Spleen (tissue), 11 donors: ENCODE results near the gene ZNF581. TPM values are rescaled to one million over a fixed set of nuclear protein-coding genes. Genes with fewer than 3 reads are reported as not detected.

ENCODE experiments used
- DNase-seq: peaks from one replicate; pipeline ENCODE4 v3.0.0-alpha.2; 2020
- H3K27ac ChIP-seq, 8 donors: fragments of 200-600 bp; sonication (generic) in 7 of 8; 1 replicate in 4 of 8; 2 replicates in 4 of 8; pipeline versions ENCODE4 v1.5.0 to v1.8.0; 2016 to 2021; ENCODE audit warnings: inconsistent platforms in 4 of 8, mild to moderate bottlenecking in 4 of 8, moderate library complexity in 1 of 8
- H3K27me3 ChIP-seq, 7 donors: fragments of 200-600 bp; sonication (generic) in 6 of 7; replicated peaks in 1 of 7; 1 replicate in 4 of 7; 2 replicates in 3 of 7; pipeline versions ENCODE4 v1.5.0 to v1.8.0; 2016 to 2021; ENCODE audit warnings: inconsistent platforms in 3 of 7, mild to moderate bottlenecking in 1 of 7
- H3K36me3 ChIP-seq, 6 donors: fragments of 200-600 bp; sonication (generic) in 5 of 6; 1 replicate in 4 of 6; 2 replicates in 2 of 6; pipeline versions ENCODE4 v1.5.0 to v1.8.0; 2016 to 2021; ENCODE audit warnings: inconsistent platforms in 2 of 6
- H3K4me1 ChIP-seq, 6 donors: fragments of 200-600 bp; sonication (generic) in 5 of 6; 1 replicate in 3 of 6; 2 replicates in 3 of 6; pipeline versions ENCODE4 v1.5.0 to v1.8.0; 2016 to 2021; ENCODE audit warnings: inconsistent platforms in 3 of 6
- H3K4me3 ChIP-seq, 8 donors: fragments of 200-600 bp; sonication (generic) in 7 of 8; 1 replicate in 4 of 8; 2 replicates in 4 of 8; pipeline versions ENCODE4 v1.5.0 to v1.8.0; 2016 to 2021; ENCODE audit warnings: inconsistent platforms in 4 of 8, mild to moderate bottlenecking in 4 of 8, moderate library complexity in 2 of 8
- H3K9me3 ChIP-seq, 8 donors: fragments of 200-600 bp; sonication (generic) in 7 of 8; 1 replicate in 4 of 8; 2 replicates in 4 of 8; pipeline versions ENCODE4 v1.5.0 to v1.8.0; 2016 to 2021; ENCODE audit warnings: inconsistent platforms in 4 of 8
- CTCF ChIP-seq, 11 experiments: fragments of 200-600 bp in 7 of 11; fragments of 450-650 bp in 4 of 11; sonication (generic) in 4 of 11; IDR thresholded peaks in 8 of 11; conservative IDR thresholded peaks in 3 of 11; 1 replicate in 7 of 11; 2 replicates in 4 of 11; pipeline versions ENCODE4 v1.4.0 to v1.8.0; 2016 to 2021; ENCODE audit warnings: antibody characterized with exemption in 11 of 11, inconsistent platforms in 4 of 11, mild to moderate bottlenecking in 1 of 11
- POLR2A ChIP-seq, 3 donors: fragments of 450-650 bp; IDR thresholded peaks; one replicate each; pipeline ENCODE4 v1.5.1; 2017; ENCODE audit warnings: antibody characterized with exemption in 3 of 3, mild to moderate bottlenecking in 1 of 3
- POLR2AphosphoS5 ChIP-seq, 3 donors: sonication (generic); formaldehyde crosslinking; IDR thresholded peaks; one replicate each; pipeline ENCODE4 v1.5.1; 2017; ENCODE audit warnings: antibody characterized with exemption in 3 of 3
- WGBS, 5 donors: extraction: QIAGEN DNeasy Blood & Tissue Kit in 3 of 5; methylation state at CpG; one replicate each; pipeline versions ENCODE4 v1.1.5 to v1.1.7; 2013 to 2018; 5-methylcytosine and 5-hydroxymethylcytosine counted together
- intact Hi-C: fragments of 100-400 bp; cut with DNase I; formaldehyde crosslinking; loops from one replicate; pipeline ENCODE4 v1.15.0; 2023; ENCODE audit warnings: low total_unique reads
- polyA plus RNA-seq, 3 donors: library from polyadenylated mRNA; stranded (reverse); fragments of 200-250 nt; gene quantifications; one replicate each; pipeline ENCODE4 v1.2.1, GENCODE V29; 2013
- total RNA-seq, 7 donors: library from RNA; depleted of rRNA in 3 of 7; stranded (reverse); fragments of >200 nt in 3 of 7; fragmentation: NEBNext Ultra II Directional in 4 of 7; extraction: Animal tissue kit (Norgen Biotek cat#: 25700) in 4 of 7; gene quantifications; one replicate each; pipeline versions ENCODE4 v1.1.0 to v1.2.1, GENCODE V29; 2016 to 2021
- donor health status: healthy with polysubstance abuse.
- donor health status: DM: no; HTN: no; CAD: no; lungs with moderate emphysema.
- donor health status: DM: no; HTN: no; CAD: no.
- donor health status: Bipolar disorder and iron deficiency.
- donor health status: healthy.
- donor health status: DM: no; HTN: no; CAD: no.
- donor health status: DM: yes; HTN: yes; CAD: no.

Gene ZNF581
- total and polyA plus RNA-seq, 10 donors, result 21.4 to 46.5 (median 30.2) TPM

GRCh38 chr19:55649268-55650125 is 6.0 kb downstream of the ZNF581 start:
- WGBS, 5 donors, result 77 to 85% (median 80%) methylated on average over 16 to 17 of the region's 17 CpGs
- DNase-seq, result no peak
- TF ChIP-seq POLR2A (IDR thresholded peaks at IDR 0.05) (no peak), POLR2AphosphoS5 (IDR thresholded peaks at IDR 0.05) (no peak), CTCF (IDR thresholded peaks at IDR 0.05 in 8 of 11, conservative IDR thresholded peaks at IDR 0.05 in 3 of 11) (no peak)
- H3K4me3 ChIP-seq, result peak overlapping the region in 6 of 8 donors; percentile 51 to 97 (median 80)
- peak overlapping the region in 5 of 8 donors; percentile 89 to 94 (median 90) for H3K27ac ChIP-seq
- peaks cover 32 to 85% (median 62%) of the 10 kb centered on the region in 6 donors for H3K4me1 ChIP-seq
- no peaks in the 10 kb centered on the region for H3K9me3 ChIP-seq
- peaks cover 0 to 45% (median 13%) of the 10 kb centered on the region in 6 donors for H3K36me3 ChIP-seq
- peaks cover 0 to 9% (median 0%) of the 10 kb centered on the region in 7 donors for H3K27me3 ChIP-seq
- intact Hi-C loops, result no loop called here

GRCh38 chr19:55650126-55650557 is 6.7 kb downstream of the ZNF581 start:
- Histone ChIP-seq H3K36me3 (peaks cover 0 to 39% (median 7%) of the 10 kb centered on the region in 6 donors), H3K27ac (no peak overlapping the region), H3K4me1 (peaks cover 26 to 78% (median 56%) of the 10 kb centered on the region in 6 donors), H3K27me3 (peaks cover 0 to 9% (median 0%) of the 10 kb centered on the region in 7 donors), H3K4me3 (no peak overlapping the region), H3K9me3 (no peaks in the 10 kb centered on the region)
- TF ChIP-seq CTCF (IDR thresholded peaks at IDR 0.05 in 8 of 11, conservative IDR thresholded peaks at IDR 0.05 in 3 of 11) (no peak), POLR2AphosphoS5 (IDR thresholded peaks at IDR 0.05) (no peak), POLR2A (IDR thresholded peaks at IDR 0.05) (no peak)
- DNase-seq, result no peak
- intact Hi-C loops, result no loop called here
- 84 to 90% (median 86%) methylated on average over 4 of the region's 4 CpGs for WGBS, 5 donors

GRCh38 chr19:55650602-55651230 is 7.3 kb downstream of the ZNF581 start:
- H3K4me1 ChIP-seq, result peaks cover 27 to 76% (median 53%) of the 10 kb centered on the region in 6 donors
- TF ChIP-seq POLR2AphosphoS5 (IDR thresholded peaks at IDR 0.05), result no peak
- TF ChIP-seq CTCF (IDR thresholded peaks at IDR 0.05 in 8 of 11, conservative IDR thresholded peaks at IDR 0.05 in 3 of 11), result no peak
- TF ChIP-seq POLR2A (IDR thresholded peaks at IDR 0.05), result no peak
- no peak overlapping the region for H3K27ac ChIP-seq
- intact Hi-C loops, result no loop called here
- H3K27me3 ChIP-seq, result peaks cover 0 to 9% (median 0%) of the 10 kb centered on the region in 7 donors
- peaks cover 0 to 33% (median 1%) of the 10 kb centered on the region in 6 donors for H3K36me3 ChIP-seq
- no peak overlapping the region for H3K4me3 ChIP-seq
- DNase-seq, result no peak
- H3K9me3 ChIP-seq, result no peaks in the 10 kb centered on the region
- WGBS, 5 donors, result 92 to 97% (median 94%) methylated on average over 13 to 17 of the region's 17 CpGs

GRCh38 chr19:55651236-55651635 is 7.8 kb downstream of the ZNF581 start:
- TF ChIP-seq POLR2A (IDR thresholded peaks at IDR 0.05) (no peak), POLR2AphosphoS5 (IDR thresholded peaks at IDR 0.05) (no peak), CTCF (IDR thresholded peaks at IDR 0.05 in 8 of 11, conservative IDR thresholded peaks at IDR 0.05 in 3 of 11) (no peak)
- WGBS, 5 donors, result 83 to 95% (median 88%) methylated on average over 18 of the region's 18 CpGs
- peaks cover 0 to 29% (median 0%) of the 10 kb centered on the region in 6 donors for H3K36me3 ChIP-seq
- intact Hi-C loops, result no loop called here
- H3K4me1 ChIP-seq, result peaks cover 32 to 76% (median 56%) of the 10 kb centered on the region in 6 donors
- DNase-seq, result peak; percentile 82
- H3K4me3 ChIP-seq, result no peak overlapping the region
- H3K27ac ChIP-seq, result no peak overlapping the region
- H3K27me3 ChIP-seq, result peaks cover 0 to 9% (median 0%) of the 10 kb centered on the region in 7 donors
- no peaks in the 10 kb centered on the region for H3K9me3 ChIP-seq
